GM21390 (cell line): ENCODE data around the gene LMTK3.

Source experiments
- ATAC-seq: cut with Tn5 transposase; IDR thresholded peaks from one replicate; pipeline ENCODE4 v1.9.1; 2021; ENCODE audit not compliant: unreplicated experiment

LMTK3 gene

GRCh38 chr19:48470856-48471255, 40.8 kb downstream of the LMTK3 start:
- ATAC-seq, result no peak

- no peak for ATAC-seq
Measured at GRCh38 chr19:48469934-48470680, 41.5 kb downstream of the LMTK3 start.

- peak; percentile 34 for ATAC-seq
Measured at GRCh38 chr19:48469289-48469881, 42.2 kb downstream of the LMTK3 start, which contains the start of gene CYTH2. Gene CYTH2, plus strand, starts transcription at chr19:48469369. Its CDS starts 139 bp downstream, at chr19:48469508.

- ATAC-seq, result peak; percentile 82
Measured at GRCh38 chr19:48468772-48469288, 42.8 kb downstream of the LMTK3 start.

GRCh38 chr19:48466561-48467325, 44.9 kb downstream of the LMTK3 start:
- ATAC-seq, result no peak

GRCh38 chr19:48465215-48465614, 46.4 kb downstream of the LMTK3 start:
- ATAC-seq, result no peak

GRCh38 chr19:48461982-48462655, 49.5 kb downstream of the LMTK3 start:
- ATAC-seq, result no peak

GRCh38 chr19:48461651-48461981, 50.0 kb downstream of the LMTK3 start:
- no peak for ATAC-seq

- no peak for ATAC-seq
Measured at GRCh38 chr19:48458016-48458415, 53.6 kb downstream of the LMTK3 start.

- ATAC-seq, result no peak
Measured at GRCh38 chr19:48456864-48457263, 54.8 kb downstream of the LMTK3 start.

GRCh38 chr19:48455908-48456562, 55.6 kb downstream of the LMTK3 start:
- ATAC-seq, result no peak

- ATAC-seq, result no peak
Measured at GRCh38 chr19:48455171-48455907, 56.3 kb downstream of the LMTK3 start, which contains the start of gene KCNJ14. Gene KCNJ14, plus strand, starts transcription at chr19:48455574. Its CDS starts 6,151 bp downstream, at chr19:48461725.

GRCh38 chr19:48454150-48454730, 57.4 kb downstream of the LMTK3 start:
- no peak for ATAC-seq

- no peak for ATAC-seq
Measured at GRCh38 chr19:48452289-48453190, 59.1 kb downstream of the LMTK3 start.

- ATAC-seq, result no peak
Measured at GRCh38 chr19:48451624-48452023, 60.0 kb downstream of the LMTK3 start.

- ATAC-seq, result no peak
Measured at GRCh38 chr19:48450863-48451262, 60.8 kb downstream of the LMTK3 start.

- ATAC-seq, result no peak
Measured at GRCh38 chr19:48450441-48450840, 61.2 kb downstream of the LMTK3 start.

- no peak for ATAC-seq
Measured at GRCh38 chr19:48448563-48448962, 63.1 kb downstream of the LMTK3 start.
